ENCODE data around the gene TWNK.

The TWNK gene

DNA sequence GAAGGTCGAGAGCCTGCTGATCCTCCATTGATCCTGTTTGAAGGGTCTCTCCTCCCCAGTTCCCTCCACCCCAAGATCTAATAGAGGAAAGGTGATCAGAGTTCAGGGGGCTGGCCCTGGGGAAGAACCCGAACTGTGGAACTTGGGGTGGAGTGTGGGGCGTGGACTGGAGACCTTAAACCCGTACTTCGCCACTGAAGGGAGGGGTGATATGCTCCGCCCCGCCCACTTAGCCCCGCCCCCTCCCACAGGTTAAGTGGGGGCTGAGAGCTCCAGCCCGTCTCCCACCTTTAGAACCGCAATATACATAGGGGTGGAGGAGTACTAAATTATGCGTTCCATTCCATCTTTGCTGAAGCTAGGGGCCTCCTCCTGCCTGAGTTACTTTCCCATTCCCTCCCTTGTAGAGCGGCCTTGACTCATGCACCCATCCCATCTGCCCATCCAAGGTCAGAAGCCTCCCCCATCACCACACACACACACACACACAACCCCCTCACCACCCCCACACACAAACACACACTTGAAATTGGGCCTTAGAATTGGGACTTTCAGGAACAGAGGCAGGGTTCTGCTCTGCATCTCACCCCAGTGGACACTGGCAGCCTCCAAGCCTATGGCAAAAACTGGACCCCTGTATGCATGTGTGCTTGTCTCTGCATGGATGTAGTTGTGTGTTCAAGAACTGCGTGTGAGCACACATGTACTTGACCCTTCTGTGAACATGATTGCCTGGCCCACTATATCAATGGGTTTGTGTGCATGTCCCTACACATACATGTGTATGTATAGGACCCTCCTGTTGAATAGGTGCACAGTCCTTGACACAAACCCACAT lies 17.0 kb upstream of the TWNK start:
- Histone ChIP-seq H3K27me3 (ENCODE audit: low read depth, low read length) (no peaks in the 10 kb centered on the region), H3K36me3 (replicated peaks; ENCODE audit: low read depth, low read length) (no peaks in the 10 kb centered on the region), H3K4me1 (ENCODE audit: low read length) (peaks cover 7% of the 10 kb centered on the region; the same call in 1 of the 2 replicates), H3K79me2 (ENCODE audit: low read length) (no peaks in the 10 kb centered on the region), H3K9ac (ENCODE audit: low read length) (peak overlapping the region; percentile 51; the same call in 1 of the 2 replicates), H3K4me3 (ENCODE audit: low read length) (peak overlapping the region; percentile 85), H3K9me3 (ENCODE audit: insufficient read depth, low read length) (no peaks in the 10 kb centered on the region), H3K27ac (ENCODE audit: low read length) (no peak overlapping the region), H3K4me2 (ENCODE audit: low read length) (peak overlapping the region; percentile 79), H4K20me1 (ENCODE audit: insufficient read depth, low read length) (no peaks in the 10 kb centered on the region), H2AFZ (ENCODE audit: low read depth, low read length) (no peak overlapping the region)
- no peak for TF ChIP-seq EZH2phosphoT487 (IDR thresholded peaks at IDR 0.05; ENCODE audit: low read depth)
- no peak for TF ChIP-seq CTCF (IDR thresholded peaks at IDR 0.05; ENCODE audit: low read depth, low read length)

GRCh38 chr10:100970914-100971811 lies 16.2 kb upstream of the TWNK start:
- no peak overlapping the region for H3K27ac ChIP-seq (ENCODE audit: low read length)
- no peak overlapping the region for H3K4me2 ChIP-seq (ENCODE audit: low read length)

GRCh38 chr10:100972115-100972903 lies 15.0 kb upstream of the TWNK start:
- no peak overlapping the region for H3K27ac ChIP-seq (ENCODE audit: low read length)
- no peak overlapping the region for H3K4me3 ChIP-seq (ENCODE audit: low read length)
- peaks cover 7% of the 10 kb centered on the region; the same call in 1 of the 2 replicates for H3K4me1 ChIP-seq (ENCODE audit: low read length)
- no peak for TF ChIP-seq CTCF (IDR thresholded peaks at IDR 0.05; ENCODE audit: low read depth, low read length)
- no peak for TF ChIP-seq EZH2phosphoT487 (IDR thresholded peaks at IDR 0.05; ENCODE audit: low read depth)
- H3K79me2 ChIP-seq (ENCODE audit: low read length) = no peaks in the 10 kb centered on the region
- H3K27me3 ChIP-seq (ENCODE audit: low read depth, low read length) = no peaks in the 10 kb centered on the region
- no peaks in the 10 kb centered on the region for H3K36me3 ChIP-seq (replicated peaks; ENCODE audit: low read depth, low read length)
- no peak overlapping the region for H2AFZ ChIP-seq (ENCODE audit: low read depth, low read length)
- H4K20me1 ChIP-seq (ENCODE audit: insufficient read depth, low read length) = no peaks in the 10 kb centered on the region
- H3K9me3 ChIP-seq (ENCODE audit: insufficient read depth, low read length) = no peaks in the 10 kb centered on the region
- no peak overlapping the region for H3K4me2 ChIP-seq (ENCODE audit: low read length)
- no peak overlapping the region for H3K9ac ChIP-seq (ENCODE audit: low read length)

More at GRCh38 chr10:100970914-100971811, 16.2 kb upstream of the TWNK start:
- TF ChIP-seq CTCF (IDR thresholded peaks at IDR 0.05; ENCODE audit: low read depth, low read length) = no peak
- Histone ChIP-seq H3K27me3 (ENCODE audit: low read depth, low read length) (no peaks in the 10 kb centered on the region), H4K20me1 (ENCODE audit: insufficient read depth, low read length) (no peaks in the 10 kb centered on the region), H3K4me1 (ENCODE audit: low read length) (peaks cover 7% of the 10 kb centered on the region; the same call in 1 of the 2 replicates), H2AFZ (ENCODE audit: low read depth, low read length) (no peak overlapping the region), H3K79me2 (ENCODE audit: low read length) (no peaks in the 10 kb centered on the region), H3K9me3 (ENCODE audit: insufficient read depth, low read length) (no peaks in the 10 kb centered on the region), H3K36me3 (replicated peaks; ENCODE audit: low read depth, low read length) (no peaks in the 10 kb centered on the region), H3K9ac (ENCODE audit: low read length) (no peak overlapping the region), H3K4me3 (ENCODE audit: low read length) (no peak overlapping the region)

Measured in OCI-LY3 (cell line).